ENCODE measurements around the gene STRIP2. TPM values are rescaled to one million over a fixed set of nuclear protein-coding genes. Genes with fewer than 3 reads are reported as not detected.
"Not testable (repeated sequence)": the region's sequence is repeated elsewhere in the genome, so short reads cannot be mapped to it uniquely, and the experiment has no call there.

STRIP2 gene
- total RNA-seq, 2 donors from 2014 or later, result 1.1 to 5.5 TPM

- H3K36me3 ChIP-seq, result no peaks in the 10 kb centered on the region
- no peak overlapping the region for H3K4me3 ChIP-seq
- H3K9me3 ChIP-seq, result no peaks in the 10 kb centered on the region
- no peaks in the 10 kb centered on the region for H3K27me3 ChIP-seq (replicated peaks; ENCODE audit: insufficient read depth)
- no peak for DNase-seq (ENCODE audit: low spot score)
- TF ChIP-seq CTCF (IDR thresholded peaks at IDR 0.05), result no peak
- TF ChIP-seq POLR2AphosphoS5 (IDR thresholded peaks at IDR 0.05), result no peak
- no peaks in the 10 kb centered on the region for H3K4me1 ChIP-seq (replicated peaks)
- intact Hi-C loops (cut with DNase I), result loop anchor here (10.0 kb wide), 1 partner anchor 165 kb away; no protein-coding TSS in a partner anchor
- 90% methylated on average over 1 of the region's 1 CpG for WGBS
- H3K27ac ChIP-seq, result no peak overlapping the region
Measured at GRCh38 chr7:129479831-129480230, 45.6 kb downstream of the STRIP2 start.

- DNase-seq (ENCODE audit: low spot score), result no peak
- Histone ChIP-seq H3K36me3 (no peaks in the 10 kb centered on the region), H3K4me1 (replicated peaks) (no peaks in the 10 kb centered on the region), H3K9me3 (no peaks in the 10 kb centered on the region), H3K4me3 (no peak overlapping the region), H3K27ac (no peak overlapping the region), H3K27me3 (replicated peaks; ENCODE audit: insufficient read depth) (no peaks in the 10 kb centered on the region)
- 88% methylated on average over 6 of the region's 6 CpGs for WGBS
- TF ChIP-seq POLR2AphosphoS5 (IDR thresholded peaks at IDR 0.05), result no peak
- no peak for TF ChIP-seq CTCF (IDR thresholded peaks at IDR 0.05)
- no peak for TF ChIP-seq POLR2A (IDR thresholded peaks at IDR 0.05)
- intact Hi-C loops (cut with DNase I), result loop anchor here (10.0 kb wide), 1 partner anchor 164 kb away; no protein-coding TSS in a partner anchor
Measured at GRCh38 chr7:129480674-129481363, 46.6 kb downstream of the STRIP2 start.

GRCh38 chr7:129481376-129481775 lies 47.1 kb downstream of the STRIP2 start:
- H3K4me1 ChIP-seq (replicated peaks); H3K27ac ChIP-seq; H3K36me3 ChIP-seq; H3K27me3 ChIP-seq (replicated peaks; ENCODE audit: insufficient read depth); DNase-seq (ENCODE audit: low spot score); H3K9me3 ChIP-seq; H3K4me3 ChIP-seq: not testable (repeated sequence)
- 95% methylated on average over 6 of the region's 6 CpGs for WGBS
- intact Hi-C loops (cut with DNase I), result loop anchor here (10.0 kb wide), 1 partner anchor 163 kb away; no protein-coding TSS in a partner anchor

- H3K4me3 ChIP-seq, result no peak overlapping the region
- H3K27me3 ChIP-seq (replicated peaks; ENCODE audit: insufficient read depth), result no peaks in the 10 kb centered on the region
- TF ChIP-seq CTCF (IDR thresholded peaks at IDR 0.05) (no peak), POLR2A (IDR thresholded peaks at IDR 0.05) (no peak), POLR2AphosphoS5 (IDR thresholded peaks at IDR 0.05) (no peak)
- H3K36me3 ChIP-seq, result no peaks in the 10 kb centered on the region
- no peaks in the 10 kb centered on the region for H3K4me1 ChIP-seq (replicated peaks)
- 93% methylated on average over 8 of the region's 8 CpGs for WGBS
- intact Hi-C loops (cut with DNase I), result loop anchor here (10.0 kb wide), 1 partner anchor 162 kb away; no protein-coding TSS in a partner anchor
- H3K27ac ChIP-seq, result no peak overlapping the region
- no peaks in the 10 kb centered on the region for H3K9me3 ChIP-seq
- no peak for DNase-seq (ENCODE audit: low spot score)
Measured at GRCh38 chr7:129482781-129483180, 48.5 kb downstream of the STRIP2 start.

GRCh38 chr7:129489491-129489890 lies 55.3 kb downstream of the STRIP2 start:
- 70% methylated on average over 3 of the region's 3 CpGs for WGBS
- no peak for TF ChIP-seq CTCF (IDR thresholded peaks at IDR 0.05)
- TF ChIP-seq POLR2A (IDR thresholded peaks at IDR 0.05), result no peak
- TF ChIP-seq POLR2AphosphoS5 (IDR thresholded peaks at IDR 0.05), result no peak
- no peak for DNase-seq (ENCODE audit: low spot score)
- no peaks in the 10 kb centered on the region for H3K9me3 ChIP-seq
- H3K27me3 ChIP-seq (replicated peaks; ENCODE audit: insufficient read depth), result no peaks in the 10 kb centered on the region
- no peaks in the 10 kb centered on the region for H3K4me1 ChIP-seq (replicated peaks)
- H3K4me3 ChIP-seq, result no peak overlapping the region
- H3K27ac ChIP-seq, result no peak overlapping the region
- intact Hi-C loops (cut with DNase I), result loop anchor here (10.0 kb wide), 1 partner anchor 155 kb away; no protein-coding TSS in a partner anchor
- no peaks in the 10 kb centered on the region for H3K36me3 ChIP-seq
